GM12878 (cell line): ENCODE data around the gene CHMP1A. TPM values are rescaled to one million over a fixed set of nuclear protein-coding genes. Genes with fewer than 3 reads are reported as not detected.

Experiments used
- ATF7 ChIP-seq: fragments of 450-650 bp; IDR thresholded peaks from 2 replicates; pipeline ENCODE4 v1.6.1; 2016; ENCODE audit warnings: low read depth, mild to moderate bottlenecking
- BACH1 ChIP-seq: fragments of 450-650 bp; IDR thresholded peaks from 2 replicates; pipeline ENCODE4 v1.6.1; 2017; ENCODE audit warnings: mild to moderate bottlenecking, borderline replicate concordance
- BCL11A ChIP-seq: IDR thresholded peaks from 2 replicates; pipeline ENCODE4 v1.6.1; 2011; ENCODE audit warnings: low read depth, low read length
- CBX5 ChIP-seq: sonication (generic); IDR thresholded peaks from 2 replicates; pipeline ENCODE4 v1.6.1; 2016; ENCODE audit warnings: low read depth, moderate library complexity, mild to moderate bottlenecking, inconsistent platforms
- EGR1 ChIP-seq, 2 experiments: IDR thresholded peaks; 1 replicate in 1 of 2; 2 replicates in 1 of 2; pipeline ENCODE4 v1.6.1; 2011 to 2012; ENCODE audit warnings: low read depth in 2 of 2, low read length in 2 of 2, borderline replicate concordance in 1 of 2, mild to moderate bottlenecking in 1 of 2, moderate library complexity in 1 of 2
- EP300 ChIP-seq, 2 experiments: fragments of 150-350 bp in 1 of 2; IDR thresholded peaks; 2 replicates each; pipeline ENCODE4 v1.6.1; 2011 to 2012; ENCODE audit warnings: low read depth in 2 of 2, low read length in 2 of 2, borderline replicate concordance in 1 of 2, improper control_type of control experiment in 1 of 2, inconsistent platforms in 1 of 2; ENCODE audit not compliant: control insufficient read depth in 1 of 2
- FOXK2 ChIP-seq: fragments of 450-650 bp; IDR thresholded peaks from 2 replicates; pipeline ENCODE4 v1.6.1; 2017; ENCODE audit warnings: mild to moderate bottlenecking, moderate library complexity
- MTA2 ChIP-seq: fragments of 450-650 bp; IDR thresholded peaks from 2 replicates; pipeline ENCODE4 v1.6.1; 2016; ENCODE audit warnings: low read depth, mild to moderate bottlenecking, moderate library complexity
- MYB ChIP-seq: fragments of 150-350 bp; IDR thresholded peaks from 2 replicates; pipeline ENCODE4 v1.6.1; 2014; ENCODE audit warnings: mild to moderate bottlenecking, low read depth, low read length, borderline replicate concordance
- NRF1 ChIP-seq: conservative IDR thresholded peaks from 2 replicates; pipeline ENCODE4 v1.6.1; 2011; ENCODE audit warnings: mild to moderate bottlenecking, low read depth, low read length, improper control_type of control experiment
- POLR2AphosphoS5 ChIP-seq: IDR thresholded peaks from 2 replicates; pipeline ENCODE4 v1.6.1; 2011; ENCODE audit warnings: mild to moderate bottlenecking, low read length, inconsistent platforms
- RFX5 ChIP-seq: IDR thresholded peaks from 2 replicates; pipeline ENCODE4 v1.6.1; 2011; ENCODE audit warnings: low read depth, low read length, improper control_type of control experiment
- SMARCA5 ChIP-seq: fragments of 450-650 bp; IDR thresholded peaks from 2 replicates; pipeline ENCODE4 v1.6.1; 2017; ENCODE audit warnings: mild to moderate bottlenecking
- TBL1XR1 ChIP-seq: IDR thresholded peaks from 2 replicates; pipeline ENCODE4 v1.6.1; 2012; ENCODE audit warnings: low read depth, low read length, improper control_type of control experiment
- TCF3 ChIP-seq: IDR thresholded peaks from 2 replicates; pipeline ENCODE4 v1.6.1; 2012; ENCODE audit warnings: low read depth, mild to moderate bottlenecking, low read length, borderline replicate concordance; ENCODE audit not compliant: insufficient read depth
- TCF7 ChIP-seq: IDR thresholded peaks from 2 replicates; pipeline ENCODE4 v1.6.1; 2014; ENCODE audit warnings: antibody characterized with exemption, borderline replicate concordance
- ZNF217 ChIP-seq: fragments of 450-650 bp; IDR thresholded peaks from 2 replicates; pipeline ENCODE4 v1.6.1; 2017; ENCODE audit warnings: antibody characterized with exemption, mild to moderate bottlenecking
- ZZZ3 ChIP-seq: IDR thresholded peaks from 2 replicates; pipeline ENCODE4 v1.6.1; 2011; ENCODE audit warnings: low read depth; ENCODE audit not compliant: control insufficient read depth, insufficient read length
- polyA plus RNA-seq, 11 experiments: library from polyadenylated mRNA; depleted of rRNA in 4 of 11; unstranded in 6 of 11; stranded (reverse) in 5 of 11; fragments of >200 nt; fragmentation: Nextera tagmentation in 4 of 11; fragmentation: Illumina TruSeq in 1 of 11; extraction: Ambion mirVana in 4 of 11; extraction: Trizol in 1 of 11; gene quantifications; 1 replicate in 1 of 11; 2 replicates in 10 of 11; pipeline versions ENCODE4 v1.2.1 to v1.2.3, GENCODE V29; 2011 to 2016; ENCODE audit warnings: inconsistent platforms in 2 of 11, missing spikeins in 2 of 11, low read depth in 1 of 11
- total RNA-seq, 4 experiments: library from RNA; depleted of rRNA in 3 of 4; stranded (reverse); fragments of >200 nt in 3 of 4; fragmentation: Illumina TruSeq in 1 of 4; extraction: Trizol in 1 of 4; gene quantifications; 2 replicates each; pipeline versions ENCODE4 v1.2.1 to v1.2.3, GENCODE V29; 2013 to 2021
- TF ChIP-seq, protein P1 (sequence below): fragments of 450-650 bp; formaldehyde crosslinking; IDR thresholded peaks from 2 replicates; pipeline ENCODE4 v1.4.0; 2020; ENCODE audit warnings: mild to moderate bottlenecking, moderate library complexity
- TF ChIP-seq, protein P2 (sequence below): fragments of 450-650 bp; IDR thresholded peaks from 2 replicates; pipeline ENCODE4 v1.6.1; 2014; ENCODE audit warnings: mild to moderate bottlenecking
- TF ChIP-seq, protein P3 (sequence below): fragments of 150-350 bp; IDR thresholded peaks from 2 replicates; pipeline ENCODE4 v1.6.1; 2014; ENCODE audit warnings: mild to moderate bottlenecking, low read depth, low read length
- TF ChIP-seq, protein P4 (sequence below): fragments of 450-650 bp; IDR thresholded peaks from 2 replicates; pipeline ENCODE4 v1.6.1; 2018; ENCODE audit warnings: borderline replicate concordance, mild to moderate bottlenecking; ENCODE audit not compliant: partially characterized antibody

CHMP1A gene
- total and polyA plus RNA-seq, 10 of the 15 experiments (the other 5 are each of a cell fraction or from before 2014, with no cell fraction given) = 1.0 to 86.7 (median 54.7) TPM

DNA sequence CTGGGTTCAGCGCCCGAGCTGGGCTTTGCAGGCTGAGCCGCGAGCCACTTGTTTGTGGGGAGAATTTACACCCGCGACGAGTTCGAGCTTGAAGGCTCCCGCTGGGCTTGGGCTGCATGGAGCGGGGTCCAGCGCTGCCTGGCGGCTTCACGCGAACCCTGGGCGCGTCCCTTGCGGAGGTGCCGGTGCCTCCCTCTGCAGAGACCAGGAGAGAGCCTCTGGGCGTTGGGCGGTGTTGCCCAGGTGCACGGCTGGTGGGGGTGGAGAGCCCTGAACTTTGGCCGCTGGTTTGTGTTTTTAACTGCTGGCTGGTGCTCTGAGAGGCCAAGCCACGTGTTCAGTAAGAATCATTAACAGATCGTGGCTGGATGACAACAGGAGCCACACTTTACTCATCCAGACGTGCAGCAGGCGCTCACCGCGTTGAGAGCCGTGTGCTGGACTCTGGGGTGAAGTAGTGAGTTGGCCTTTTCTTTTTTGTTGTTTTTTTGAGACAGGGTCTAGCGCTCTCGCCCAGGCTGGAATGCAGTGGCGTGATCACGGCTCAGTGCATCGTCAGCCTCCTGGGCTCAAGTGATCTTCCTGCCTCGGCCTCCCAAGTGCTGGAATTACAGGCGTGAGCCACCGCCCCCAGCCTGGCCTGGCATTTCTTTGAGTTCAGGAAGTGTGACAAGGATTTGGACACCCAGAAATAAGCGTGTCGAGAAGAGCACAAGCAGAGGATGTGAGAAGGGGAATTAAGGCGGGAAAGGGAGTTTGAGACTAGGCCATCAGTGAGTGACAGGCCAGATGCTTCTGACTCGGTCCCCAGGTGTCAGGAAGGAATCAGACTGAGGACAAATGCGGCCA, 29.8 kb upstream of the CHMP1A start (continued):
- TF ChIP-seq TCF7 = no peak
- no peak for TF ChIP-seq EP300 (IDR thresholded peaks at IDR 0.05; ENCODE audit: borderline replicate concordance in 1 of 2, control insufficient read depth in 1 of 2, low read depth in 2 of 2, low read length in 2 of 2)
- TF ChIP-seq, protein P1, sequence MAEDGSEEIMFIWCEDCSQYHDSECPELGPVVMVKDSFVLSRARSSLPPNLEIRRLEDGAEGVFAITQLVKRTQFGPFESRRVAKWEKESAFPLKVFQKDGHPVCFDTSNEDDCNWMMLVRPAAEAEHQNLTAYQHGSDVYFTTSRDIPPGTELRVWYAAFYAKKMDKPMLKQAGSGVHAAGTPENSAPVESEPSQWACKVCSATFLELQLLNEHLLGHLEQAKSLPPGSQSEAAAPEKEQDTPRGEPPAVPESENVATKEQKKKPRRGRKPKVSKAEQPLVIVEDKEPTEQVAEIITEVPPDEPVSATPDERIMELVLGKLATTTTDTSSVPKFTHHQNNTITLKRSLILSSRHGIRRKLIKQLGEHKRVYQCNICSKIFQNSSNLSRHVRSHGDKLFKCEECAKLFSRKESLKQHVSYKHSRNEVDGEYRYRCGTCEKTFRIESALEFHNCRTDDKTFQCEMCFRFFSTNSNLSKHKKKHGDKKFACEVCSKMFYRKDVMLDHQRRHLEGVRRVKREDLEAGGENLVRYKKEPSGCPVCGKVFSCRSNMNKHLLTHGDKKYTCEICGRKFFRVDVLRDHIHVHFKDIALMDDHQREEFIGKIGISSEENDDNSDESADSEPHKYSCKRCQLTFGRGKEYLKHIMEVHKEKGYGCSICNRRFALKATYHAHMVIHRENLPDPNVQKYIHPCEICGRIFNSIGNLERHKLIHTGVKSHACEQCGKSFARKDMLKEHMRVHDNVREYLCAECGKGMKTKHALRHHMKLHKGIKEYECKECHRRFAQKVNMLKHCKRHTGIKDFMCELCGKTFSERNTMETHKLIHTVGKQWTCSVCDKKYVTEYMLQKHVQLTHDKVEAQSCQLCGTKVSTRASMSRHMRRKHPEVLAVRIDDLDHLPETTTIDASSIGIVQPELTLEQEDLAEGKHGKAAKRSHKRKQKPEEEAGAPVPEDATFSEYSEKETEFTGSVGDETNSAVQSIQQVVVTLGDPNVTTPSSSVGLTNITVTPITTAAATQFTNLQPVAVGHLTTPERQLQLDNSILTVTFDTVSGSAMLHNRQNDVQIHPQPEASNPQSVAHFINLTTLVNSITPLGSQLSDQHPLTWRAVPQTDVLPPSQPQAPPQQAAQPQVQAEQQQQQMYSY = no peak
- no peak for TF ChIP-seq TCF3
- TF ChIP-seq, protein P2, sequence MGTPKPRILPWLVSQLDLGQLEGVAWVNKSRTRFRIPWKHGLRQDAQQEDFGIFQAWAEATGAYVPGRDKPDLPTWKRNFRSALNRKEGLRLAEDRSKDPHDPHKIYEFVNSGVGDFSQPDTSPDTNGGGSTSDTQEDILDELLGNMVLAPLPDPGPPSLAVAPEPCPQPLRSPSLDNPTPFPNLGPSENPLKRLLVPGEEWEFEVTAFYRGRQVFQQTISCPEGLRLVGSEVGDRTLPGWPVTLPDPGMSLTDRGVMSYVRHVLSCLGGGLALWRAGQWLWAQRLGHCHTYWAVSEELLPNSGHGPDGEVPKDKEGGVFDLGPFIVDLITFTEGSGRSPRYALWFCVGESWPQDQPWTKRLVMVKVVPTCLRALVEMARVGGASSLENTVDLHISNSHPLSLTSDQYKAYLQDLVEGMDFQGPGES = no peak
- no peak for TF ChIP-seq MYB
- TF ChIP-seq CBX5 = no peak
- TF ChIP-seq FOXK2 = peak; percentile 81
- no peak for TF ChIP-seq ZNF217
- no peak for TF ChIP-seq EGR1 (IDR thresholded peaks at IDR 0.05; ENCODE audit: borderline replicate concordance in 1 of 2, low read depth in 2 of 2, low read length in 2 of 2)
- no peak for TF ChIP-seq RFX5
- TF ChIP-seq ATF7 = 0 out of 2 replicates have a peak, but pooled peaks have one; percentile 19
- TF ChIP-seq SMARCA5 = no peak
- TF ChIP-seq, protein P3, sequence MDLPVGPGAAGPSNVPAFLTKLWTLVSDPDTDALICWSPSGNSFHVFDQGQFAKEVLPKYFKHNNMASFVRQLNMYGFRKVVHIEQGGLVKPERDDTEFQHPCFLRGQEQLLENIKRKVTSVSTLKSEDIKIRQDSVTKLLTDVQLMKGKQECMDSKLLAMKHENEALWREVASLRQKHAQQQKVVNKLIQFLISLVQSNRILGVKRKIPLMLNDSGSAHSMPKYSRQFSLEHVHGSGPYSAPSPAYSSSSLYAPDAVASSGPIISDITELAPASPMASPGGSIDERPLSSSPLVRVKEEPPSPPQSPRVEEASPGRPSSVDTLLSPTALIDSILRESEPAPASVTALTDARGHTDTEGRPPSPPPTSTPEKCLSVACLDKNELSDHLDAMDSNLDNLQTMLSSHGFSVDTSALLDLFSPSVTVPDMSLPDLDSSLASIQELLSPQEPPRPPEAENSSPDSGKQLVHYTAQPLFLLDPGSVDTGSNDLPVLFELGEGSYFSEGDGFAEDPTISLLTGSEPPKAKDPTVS = no peak
- TF ChIP-seq TBL1XR1 = no peak
- no peak for TF ChIP-seq MTA2
- TF ChIP-seq BCL11A = no peak
- no peak for TF ChIP-seq BACH1
- TF ChIP-seq NRF1 = no peak
- TF ChIP-seq POLR2AphosphoS5 = no peak
- TF ChIP-seq, protein P4, sequence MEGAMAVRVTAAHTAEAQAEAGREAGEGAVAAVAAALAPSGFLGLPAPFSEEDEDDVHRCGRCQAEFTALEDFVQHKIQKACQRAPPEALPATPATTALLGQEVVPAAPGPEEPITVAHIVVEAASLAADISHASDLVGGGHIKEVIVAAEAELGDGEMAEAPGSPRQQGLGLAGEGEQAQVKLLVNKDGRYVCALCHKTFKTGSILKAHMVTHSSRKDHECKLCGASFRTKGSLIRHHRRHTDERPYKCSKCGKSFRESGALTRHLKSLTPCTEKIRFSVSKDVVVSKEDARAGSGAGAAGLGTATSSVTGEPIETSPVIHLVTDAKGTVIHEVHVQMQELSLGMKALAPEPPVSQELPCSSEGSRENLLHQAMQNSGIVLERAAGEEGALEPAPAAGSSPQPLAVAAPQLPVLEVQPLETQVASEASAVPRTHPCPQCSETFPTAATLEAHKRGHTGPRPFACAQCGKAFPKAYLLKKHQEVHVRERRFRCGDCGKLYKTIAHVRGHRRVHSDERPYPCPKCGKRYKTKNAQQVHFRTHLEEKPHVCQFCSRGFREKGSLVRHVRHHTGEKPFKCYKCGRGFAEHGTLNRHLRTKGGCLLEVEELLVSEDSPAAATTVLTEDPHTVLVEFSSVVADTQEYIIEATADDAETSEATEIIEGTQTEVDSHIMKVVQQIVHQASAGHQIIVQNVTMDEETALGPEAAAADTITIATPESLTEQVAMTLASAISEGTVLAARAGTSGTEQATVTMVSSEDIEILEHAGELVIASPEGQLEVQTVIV = no peak
- TF ChIP-seq ZZZ3 = no peak
